Stimulated activated CD8-positive, alpha-beta memory T cell treated with anti-CD3 and anti-CD28 coated beads, Interleukin-12 subunit alpha, Interleukin-12 subunit beta, amount 100 ng/mL, for 1 hour (primary cell): ENCODE data around the gene UQCC5.

ENCODE experiments used
- DNase-seq: peaks from one replicate; pipeline ENCODE4 v3.0.0-alpha.2; 2020; ENCODE audit warnings: low read depth

Gene UQCC5

DNA sequence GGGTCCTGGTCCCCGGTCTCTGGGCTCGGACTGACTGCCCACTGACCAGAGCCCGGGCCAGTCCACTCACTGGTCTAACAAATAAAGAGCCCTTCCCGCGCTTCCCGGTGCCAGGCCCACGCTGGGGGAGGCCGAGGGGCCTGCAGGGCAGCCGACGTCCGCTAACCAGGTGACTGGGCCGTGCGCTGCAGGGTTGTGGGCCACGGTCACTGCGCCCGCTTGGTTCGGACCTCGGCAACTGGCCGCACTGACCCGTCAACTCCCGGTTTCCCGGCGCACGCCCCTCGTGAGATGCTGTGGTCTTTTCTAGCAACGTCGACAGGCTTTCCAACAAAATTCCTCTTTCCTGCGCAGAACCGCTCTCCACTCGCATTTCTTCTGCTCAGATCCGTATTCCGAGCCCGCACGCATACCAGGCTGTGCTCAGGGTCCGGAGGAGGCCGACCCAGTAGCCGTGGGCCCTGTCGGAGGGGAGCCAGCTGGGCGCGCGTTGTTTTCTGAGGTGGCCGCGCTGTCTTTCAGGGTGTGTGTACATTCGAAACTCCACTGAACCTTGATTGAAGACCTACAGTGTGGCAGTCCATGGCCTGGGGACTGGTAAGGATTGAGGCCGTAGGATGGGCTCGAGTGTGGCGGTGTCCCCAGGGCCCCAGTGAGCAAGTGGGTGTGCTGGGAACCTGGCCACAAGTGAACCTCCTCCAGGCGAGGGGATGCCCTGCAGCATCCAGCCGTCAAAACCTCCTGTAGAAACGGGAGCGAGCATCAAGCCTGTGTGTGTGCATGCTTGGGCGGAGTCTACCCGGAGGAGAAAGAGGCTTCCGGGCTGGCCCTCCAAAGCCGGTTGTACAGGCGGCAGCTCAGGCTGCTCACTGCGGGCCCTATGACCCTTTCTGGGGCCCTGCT is 1.9 kb upstream of the UQCC5 start:
- DNase-seq: no peak

DNA sequence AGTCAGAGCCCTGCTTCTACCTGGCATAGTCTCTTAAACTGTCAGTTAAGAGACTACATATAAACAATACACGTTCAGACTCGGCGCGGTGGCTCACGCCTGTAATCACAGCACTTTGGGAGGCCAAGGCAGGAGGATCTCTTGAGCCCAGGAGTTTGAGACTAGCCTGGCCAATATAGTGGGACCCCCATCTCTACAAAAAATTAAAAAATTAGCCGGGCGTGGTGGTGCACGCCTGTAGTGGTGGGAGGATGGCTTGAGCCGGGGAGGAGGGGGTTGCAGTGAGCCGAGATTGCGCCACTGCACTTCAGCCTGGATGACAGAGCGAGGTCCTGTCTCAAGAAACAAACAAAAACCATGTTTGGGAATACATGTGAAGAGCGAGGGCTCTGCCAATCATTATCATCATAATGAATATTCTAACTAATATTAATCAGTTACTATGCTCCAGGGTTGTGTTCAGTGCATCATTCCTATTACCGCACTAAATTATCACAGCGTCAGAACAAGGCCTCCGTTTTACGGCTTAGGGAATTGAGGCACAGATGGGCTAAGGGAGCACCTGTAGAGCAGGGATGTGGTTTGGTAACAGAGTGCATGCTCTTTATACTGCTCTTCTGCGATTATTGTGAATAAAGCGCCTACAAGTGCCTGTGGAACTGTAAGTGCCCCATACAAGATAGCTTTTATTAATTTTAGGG is 844 bp upstream of the UQCC5 start:
- no peak for DNase-seq

DNA sequence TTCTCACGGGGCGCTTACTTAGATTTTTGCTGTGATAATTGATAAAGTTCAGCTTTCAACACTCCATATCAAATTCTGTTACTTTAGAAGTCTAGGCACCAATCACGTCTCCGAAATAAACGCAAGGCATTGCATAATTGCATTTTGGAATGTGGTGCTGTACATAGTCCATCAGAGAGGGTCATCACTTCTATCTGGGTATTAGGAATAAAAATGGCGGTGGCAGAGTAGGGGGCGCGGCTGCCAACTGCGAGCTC is 365 bp upstream of the UQCC5 start:
- DNase-seq: no peak

DNA sequence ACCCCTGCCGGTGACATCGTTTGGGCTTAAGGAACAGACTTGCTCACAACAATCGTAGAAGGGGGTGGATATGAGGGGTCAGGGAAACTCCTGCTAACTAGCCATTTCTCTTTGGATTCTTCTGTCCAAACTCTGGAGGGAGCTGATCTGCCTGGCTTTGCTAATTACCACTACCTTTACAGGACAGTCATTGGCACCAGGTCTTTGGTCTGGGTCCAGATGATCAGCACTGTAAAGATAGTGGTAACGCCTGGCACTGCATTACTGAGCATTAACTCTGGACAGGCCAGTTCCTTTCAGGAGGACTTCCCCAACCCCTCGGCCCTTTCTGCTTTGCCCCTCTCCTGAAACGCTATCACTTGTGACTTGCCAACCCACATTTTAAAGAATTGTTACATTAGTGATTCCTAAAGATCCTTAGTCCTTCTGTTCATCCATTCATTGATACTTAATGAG is 788 bp downstream of the UQCC5 start:
- DNase-seq: no peak

DNA sequence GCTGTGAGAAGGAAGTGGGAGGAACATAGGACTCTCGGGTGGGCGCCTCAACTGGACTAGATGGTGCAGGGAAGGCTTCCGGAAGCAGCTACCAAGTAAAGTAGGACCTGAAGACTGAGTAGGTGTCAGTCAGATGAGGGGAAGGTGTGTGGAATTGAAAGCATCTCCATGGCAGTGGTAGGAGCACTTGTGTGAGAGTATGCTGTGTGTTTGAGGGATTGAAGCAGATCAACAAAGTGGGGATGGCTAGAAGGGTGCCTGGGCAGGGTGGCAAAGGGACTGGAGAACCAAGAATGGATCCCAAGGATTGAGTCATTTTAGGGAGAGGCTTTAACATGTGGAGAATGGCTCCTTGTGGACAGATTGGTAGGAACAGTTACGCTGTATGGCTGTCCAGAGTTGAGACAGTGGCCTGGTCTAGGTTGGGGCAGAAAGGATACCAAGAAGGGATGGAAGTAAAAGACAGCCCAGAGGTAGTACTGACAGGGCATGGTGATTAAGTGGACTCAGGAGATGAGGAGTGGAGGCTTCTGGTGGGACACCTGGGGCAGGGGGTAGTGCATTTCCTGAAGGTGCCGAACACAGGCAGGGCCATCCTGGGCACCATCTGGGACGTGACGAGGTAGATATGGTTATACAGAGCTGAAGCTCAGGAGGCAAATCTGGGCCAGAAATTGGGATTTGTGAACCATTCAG is 1.5 kb downstream of the UQCC5 start:
- no peak for DNase-seq

DNA sequence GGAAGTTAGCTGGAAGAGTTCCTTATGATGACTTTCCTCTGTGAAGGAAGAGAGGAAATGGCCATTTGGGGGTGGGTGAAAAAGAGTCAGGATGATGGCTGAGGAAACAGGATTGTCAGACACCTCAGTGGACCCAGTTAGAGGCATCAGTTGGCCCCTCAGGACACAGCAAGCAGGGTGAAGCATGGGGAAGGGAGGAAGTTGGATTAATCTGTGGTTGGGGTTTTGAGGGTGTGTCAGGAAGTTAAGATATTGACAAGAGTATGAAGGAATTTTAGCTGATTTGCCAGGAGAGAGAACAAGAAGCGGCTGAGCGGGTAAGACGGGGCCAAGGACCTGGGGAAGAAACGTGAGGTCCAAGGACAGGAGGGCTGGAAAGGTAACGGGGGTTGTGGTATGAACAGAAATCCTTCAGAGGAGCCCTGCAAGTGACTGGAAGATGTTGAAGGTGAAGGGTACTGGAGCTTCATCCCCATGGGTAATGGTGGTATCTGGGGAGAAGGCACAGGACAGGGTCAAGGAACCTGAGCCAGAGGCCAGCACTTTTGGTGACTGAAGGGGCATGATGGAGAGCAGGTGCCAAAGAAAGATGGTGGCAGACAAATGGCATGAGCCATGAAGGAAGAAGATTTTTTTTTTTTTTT is 2.7 kb downstream of the UQCC5 start:
- DNase-seq: no peak

DNA sequence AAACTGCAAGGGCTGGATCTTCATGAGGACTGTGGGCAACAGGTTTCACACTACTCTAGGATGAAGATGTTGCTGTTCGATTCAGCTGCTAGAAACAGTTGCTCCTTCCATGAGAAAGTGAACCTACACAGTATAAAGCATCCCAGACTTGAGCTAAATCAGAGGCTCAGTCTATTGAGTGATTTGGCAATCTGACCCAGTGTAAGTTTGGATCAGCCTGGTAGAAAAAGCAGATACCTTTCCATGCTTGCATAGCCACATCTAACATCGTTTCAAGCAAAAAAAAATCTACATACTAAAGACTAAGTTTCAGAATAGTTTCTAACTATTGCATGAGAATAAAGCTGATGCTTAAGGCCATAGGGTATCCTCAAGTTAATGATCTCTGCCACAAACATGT is 4.6 kb downstream of the UQCC5 start:
- no peak for DNase-seq

DNA sequence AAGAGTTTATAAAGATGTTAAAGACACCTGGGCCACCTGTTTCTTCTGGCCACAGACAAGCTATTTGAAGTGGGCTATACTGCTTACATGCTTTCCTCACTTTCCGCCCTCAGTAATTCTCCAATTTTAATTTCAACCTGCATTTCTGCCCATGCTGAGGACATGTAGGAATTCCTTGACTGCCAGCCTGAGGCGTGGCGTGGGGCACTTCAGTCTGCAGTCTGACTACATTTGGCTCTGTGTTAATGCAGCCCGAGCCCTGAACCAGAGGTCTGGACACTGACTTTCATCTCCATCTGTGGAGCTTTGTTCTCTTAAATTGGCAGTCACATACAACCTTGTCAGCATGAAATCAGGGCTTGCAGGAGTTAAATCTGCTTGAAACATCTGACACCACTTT is 8.5 kb downstream of the UQCC5 start:
- no peak for DNase-seq

DNA sequence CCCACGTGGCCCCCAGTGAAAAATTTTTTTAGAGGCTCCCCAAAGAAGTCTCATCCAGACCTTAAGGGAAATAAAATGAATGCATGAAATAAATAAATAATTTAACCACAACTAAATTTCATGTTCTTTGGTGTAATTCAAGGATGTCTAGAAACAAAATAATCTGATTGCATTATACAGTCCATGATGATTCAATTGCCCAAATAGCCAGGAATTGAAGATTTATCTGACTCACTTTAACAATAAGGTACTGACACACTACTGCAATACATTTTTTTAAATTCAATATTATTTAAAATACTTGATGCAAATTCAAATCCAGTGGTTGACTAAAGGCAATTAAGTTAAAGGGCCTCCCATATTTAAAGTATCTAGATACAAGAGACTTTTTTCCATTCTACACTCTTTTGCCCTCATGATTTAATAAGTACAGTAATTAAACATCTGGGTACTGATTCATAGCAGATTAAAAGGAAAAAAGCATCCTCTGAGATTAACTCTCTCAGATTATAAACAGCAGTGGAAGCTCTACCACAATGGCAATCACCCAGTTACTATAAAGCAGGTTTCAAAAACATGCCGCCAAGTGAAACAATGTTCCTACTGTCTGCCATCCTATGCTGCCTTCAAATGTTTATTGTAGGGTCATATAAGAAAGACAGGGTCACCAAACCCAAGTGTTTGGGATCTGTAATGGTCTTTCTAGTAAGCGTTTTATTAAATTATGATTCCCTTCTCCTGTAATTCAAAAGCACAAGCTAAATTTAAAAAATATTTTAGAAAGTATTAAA is 9.9 kb downstream of the UQCC5 start:
- DNase-seq: no peak

DNA sequence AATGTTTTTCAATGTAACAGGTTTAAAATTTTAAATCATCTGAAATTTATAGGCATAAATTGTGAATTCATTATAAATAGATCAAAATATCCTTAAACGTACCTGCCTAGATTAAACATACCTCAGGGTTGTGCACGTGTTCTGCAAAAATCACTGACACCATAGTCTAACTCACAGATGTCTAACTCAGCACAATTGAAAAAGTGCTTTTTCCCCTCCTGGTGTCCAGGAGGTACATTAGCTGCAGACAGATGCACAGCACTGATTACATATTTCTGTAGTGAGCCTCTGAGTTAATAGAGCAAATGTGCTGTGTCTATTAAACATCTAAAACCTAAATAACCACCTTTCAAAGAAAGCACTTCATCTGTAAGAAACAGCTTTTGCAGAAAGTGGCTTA is 10.7 kb downstream of the UQCC5 start:
- DNase-seq: no peak

DNA sequence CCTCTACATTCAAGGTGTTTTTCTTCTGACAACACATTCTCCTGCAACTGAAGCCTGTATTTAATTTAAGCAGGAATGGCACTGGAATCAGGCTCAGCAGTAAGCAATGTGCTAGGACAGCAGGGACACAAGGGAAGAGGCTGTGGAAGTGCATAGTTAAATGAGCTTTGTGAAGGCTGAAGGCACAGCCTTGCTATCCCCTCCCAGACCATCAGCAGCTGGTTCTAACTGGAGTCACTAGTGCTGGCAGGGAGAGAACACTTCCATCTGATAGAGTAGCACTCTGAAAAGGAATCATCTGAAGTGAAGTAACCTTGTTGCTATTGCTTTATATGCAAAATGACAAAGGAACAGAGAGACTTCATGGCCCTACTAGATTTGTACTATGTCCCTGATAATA is 14.7 kb downstream of the UQCC5 start:
- no peak for DNase-seq

DNA sequence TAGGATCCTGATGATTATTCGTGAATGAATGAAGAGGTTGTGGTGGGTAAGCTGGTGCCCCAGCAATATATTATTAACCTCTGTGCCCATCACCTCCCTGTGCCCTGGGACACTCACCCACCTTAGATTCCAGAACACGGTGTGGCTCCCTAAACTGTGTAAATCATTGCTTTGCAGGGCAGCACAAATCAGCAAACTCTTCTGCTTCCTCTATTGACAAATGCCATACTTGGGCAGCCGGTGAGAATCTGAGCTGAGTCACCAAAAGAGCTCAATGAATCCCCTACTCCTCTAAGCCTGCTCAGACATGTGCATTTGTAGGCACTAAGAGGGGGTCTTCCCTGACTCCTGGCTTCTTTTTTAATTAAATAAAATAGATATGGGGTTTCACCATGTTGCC is 15.7 kb downstream of the UQCC5 start:
- DNase-seq: no peak

DNA sequence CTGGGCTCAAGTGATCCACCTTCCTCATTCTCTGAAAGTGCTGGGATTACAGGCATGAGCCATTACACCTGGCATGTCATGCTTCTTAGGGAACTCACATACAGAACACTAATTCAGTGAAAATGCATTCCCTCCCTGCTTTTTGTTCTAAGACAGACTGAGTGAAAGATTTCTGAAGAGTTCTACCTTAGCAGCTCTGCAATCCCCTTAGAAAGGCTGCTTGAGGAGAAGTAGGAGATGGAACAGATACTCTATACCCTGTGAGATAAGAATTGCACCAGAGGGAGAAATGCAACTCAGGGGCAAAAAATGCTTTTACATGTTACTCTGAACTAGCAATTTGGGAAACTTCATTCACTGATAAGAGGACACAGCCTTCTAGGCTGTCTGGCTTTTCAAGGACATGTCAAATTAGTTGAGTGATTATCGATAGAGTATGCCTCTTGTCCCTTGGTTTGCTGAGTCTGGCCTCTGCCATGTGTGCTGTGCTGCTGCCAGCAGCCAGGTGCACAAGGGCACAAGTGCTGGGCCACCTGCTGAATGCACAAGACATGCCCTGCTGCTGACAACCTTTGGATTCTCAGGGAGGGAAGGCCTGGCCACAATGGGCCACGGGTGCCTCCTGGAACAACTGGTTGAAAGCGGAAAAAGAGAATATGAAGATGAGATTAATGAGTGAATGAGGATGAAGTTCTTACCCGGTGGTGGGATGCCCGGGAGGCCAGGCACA is 17.8 kb downstream of the UQCC5 start:
- DNase-seq: no peak

DNA sequence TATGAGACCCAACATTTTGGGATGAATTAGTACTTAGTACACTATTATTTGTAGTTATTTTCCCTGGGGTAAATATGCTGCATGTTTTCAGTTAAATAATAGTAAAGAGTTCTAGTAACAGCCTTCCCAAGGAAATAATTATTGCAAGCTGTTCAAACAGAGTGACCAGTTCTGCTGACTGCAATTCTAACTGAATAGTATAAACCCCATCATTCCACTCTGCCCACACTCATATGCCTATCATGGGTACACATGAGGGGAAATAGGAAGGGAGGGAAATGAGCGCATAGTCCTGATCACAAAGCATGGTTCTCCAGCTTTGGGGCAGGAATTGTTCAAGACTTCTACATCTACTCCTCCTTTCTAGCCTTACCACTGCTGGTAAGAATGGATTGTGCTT is 18.7 kb downstream of the UQCC5 start:
- DNase-seq: no peak

DNA sequence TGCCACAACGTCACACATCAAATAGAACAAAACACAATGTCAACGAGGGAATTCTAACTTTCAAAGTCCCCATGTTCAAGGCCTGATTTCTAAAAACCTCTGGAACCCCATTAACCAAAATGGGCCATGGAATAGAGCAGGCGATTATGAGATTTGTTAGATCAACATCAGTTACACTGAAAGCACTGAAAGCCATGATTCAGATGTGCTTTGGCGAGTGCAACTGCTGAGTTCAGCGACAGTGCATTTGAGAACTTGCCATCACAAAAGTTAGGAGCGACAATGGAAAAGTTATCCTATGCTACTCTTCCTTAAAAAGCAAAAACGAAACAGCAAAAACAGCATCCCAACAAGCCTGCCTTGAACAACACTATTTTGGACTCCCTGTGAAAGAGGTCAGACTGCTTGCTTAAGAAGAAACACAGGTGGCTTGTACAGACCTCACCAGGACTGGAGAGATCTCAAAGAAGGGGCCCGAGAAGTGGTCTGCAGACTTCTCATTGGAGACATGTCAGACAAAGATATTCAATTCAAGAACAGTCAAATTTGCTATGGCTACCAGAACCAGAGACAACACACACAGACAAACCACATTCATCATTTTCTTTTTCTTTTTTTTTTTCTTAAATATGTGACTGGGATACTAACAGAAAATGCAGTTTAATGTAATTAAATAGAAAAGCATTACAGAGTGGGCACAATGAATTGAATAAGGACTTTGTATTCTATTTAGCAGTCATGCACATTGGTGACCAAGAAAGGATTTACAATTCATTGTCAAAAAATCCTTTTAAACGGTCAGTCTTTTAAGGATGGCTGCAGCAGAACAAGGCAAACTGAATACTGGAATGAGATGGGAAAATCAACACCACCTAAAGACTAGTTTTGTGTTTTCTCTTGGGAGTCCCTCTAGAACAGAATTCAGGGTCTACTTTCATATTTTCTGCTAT is 20.9 kb downstream of the UQCC5 start:
- DNase-seq: no peak

DNA sequence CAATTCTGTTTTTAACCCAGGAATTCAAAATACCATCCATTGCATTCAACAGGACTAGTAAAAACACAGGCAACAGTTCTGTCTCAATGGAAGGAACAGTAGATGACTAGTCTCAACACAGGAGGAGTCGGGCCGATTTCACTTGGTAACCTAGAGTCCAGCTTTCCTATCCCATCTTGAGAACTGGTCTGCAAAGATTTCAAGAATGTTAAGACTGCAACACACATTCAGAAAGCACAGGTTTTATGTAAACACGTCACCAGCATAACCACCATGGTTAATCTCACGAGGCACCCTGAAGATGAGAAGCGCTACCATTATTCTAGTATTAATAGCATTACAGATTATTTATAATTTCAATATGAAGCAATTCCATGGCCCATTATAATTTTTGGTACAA is 22.0 kb downstream of the UQCC5 start:
- DNase-seq: no peak

DNA sequence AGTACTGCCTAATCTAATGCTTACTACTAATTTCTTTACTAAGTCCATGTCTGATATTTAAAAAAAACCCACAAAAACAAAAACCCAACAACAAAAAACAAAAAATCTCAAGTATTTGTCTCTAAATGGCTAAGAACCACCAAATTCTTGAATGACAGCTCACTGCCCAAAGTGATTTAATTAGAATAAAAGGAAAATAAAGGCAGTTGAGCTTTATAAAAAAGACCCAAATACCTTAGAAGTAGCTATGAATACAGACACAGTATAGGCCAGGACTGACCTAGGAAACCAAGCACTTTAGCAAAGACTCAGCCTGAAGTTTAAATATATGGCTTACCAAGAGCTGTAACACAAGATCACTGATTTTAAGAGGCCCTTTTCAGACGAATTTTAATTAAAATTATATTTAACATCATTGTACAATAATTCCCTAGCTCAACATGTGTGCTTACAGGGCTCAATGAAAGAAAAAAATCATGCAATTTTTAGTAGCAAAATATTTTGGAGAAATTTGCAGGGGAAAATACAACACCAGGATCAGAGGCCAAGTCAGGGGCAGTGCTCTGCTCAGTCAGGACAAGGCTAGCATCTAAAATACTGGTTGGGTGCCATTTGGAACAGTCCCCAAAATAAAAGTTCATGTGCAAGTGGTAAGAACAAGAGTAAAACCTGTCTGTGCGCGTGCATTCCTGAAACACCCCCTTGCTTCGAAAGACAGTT is 24.8 kb downstream of the UQCC5 start:
- no peak for DNase-seq

DNA sequence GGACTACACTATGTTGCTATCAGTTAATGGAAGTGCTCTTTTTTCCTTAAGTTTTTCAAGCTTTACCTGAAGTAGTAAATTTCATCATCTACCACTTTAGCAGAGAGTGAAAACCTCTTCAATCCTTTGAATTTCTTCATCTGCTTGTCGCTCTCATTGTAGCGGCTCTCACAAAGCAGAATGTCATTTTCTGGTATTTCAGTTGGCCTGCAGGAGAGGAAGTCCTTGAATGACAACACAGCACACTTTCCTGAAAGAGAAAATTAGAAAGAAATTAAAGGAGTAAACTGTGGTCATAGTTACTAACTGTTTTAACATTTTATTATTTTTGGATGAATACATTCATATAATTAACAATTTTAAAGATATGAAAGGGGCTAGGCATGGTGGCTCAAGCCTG is 27.6 kb downstream of the UQCC5 start:
- DNase-seq: no peak

DNA sequence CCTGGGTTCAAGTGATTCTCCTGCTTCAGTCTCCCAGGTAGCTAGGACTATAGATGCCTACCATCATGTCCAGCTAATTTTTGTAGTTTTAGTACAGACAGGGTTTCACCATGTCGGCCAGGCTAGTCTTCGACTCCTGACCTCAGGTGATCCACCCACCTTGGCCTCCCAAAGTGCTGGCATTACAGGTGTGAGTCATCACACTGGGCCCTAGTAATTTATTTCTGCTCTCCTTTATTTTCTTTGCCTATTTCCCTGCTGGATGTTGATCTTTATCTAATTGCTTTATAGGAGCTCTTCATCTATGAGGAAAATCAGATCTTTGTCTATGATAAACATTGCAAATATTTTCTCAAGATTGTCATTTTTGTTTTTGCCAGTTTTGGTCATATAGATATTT is 31.7 kb downstream of the UQCC5 start:
- DNase-seq: no peak
